HepG2 (cell line): ENCODE measurements around the gene CD7. TPM values are rescaled to one million over a fixed set of nuclear protein-coding genes. Genes with fewer than 3 reads are reported as not detected.

Experiments
- GABPA ChIP-seq, 2 experiments: IDR thresholded peaks; 2 replicates each; pipeline ENCODE4 v1.6.1; 2011 to 2016; ENCODE audit warnings: low read depth in 2 of 2, low read length in 1 of 2, missing biosample characterization in 1 of 2, missing genetic modification characterization in 1 of 2
- HHEX ChIP-seq: IDR thresholded peaks from 2 replicates; pipeline ENCODE4 v1.6.1; 2016; ENCODE audit warnings: control low read depth
- HOXA7 ChIP-seq: sonication (generic); formaldehyde crosslinking; IDR thresholded peaks from 2 replicates; pipeline ENCODE4 v1.8.1; 2022; ENCODE audit warnings: mild to moderate bottlenecking, missing genetic modification reagents, moderate library complexity
- KAT2B ChIP-seq: fragments of 150-350 bp; IDR thresholded peaks from 2 replicates; pipeline ENCODE4 v1.6.1; 2014; ENCODE audit warnings: low read depth, low read length, borderline replicate concordance
- MIXL1 ChIP-seq: IDR thresholded peaks from 2 replicates; pipeline ENCODE4 v1.6.1; 2016
- NFE2L1 ChIP-seq: sonication (generic); formaldehyde crosslinking; IDR thresholded peaks from 2 replicates; pipeline ENCODE4 v1.4.0; 2020; ENCODE audit warnings: missing genetic modification reagents, mild to moderate bottlenecking, borderline replicate concordance
- NONO ChIP-seq, 2 experiments: fragments of 450-650 bp in 1 of 2; sonication (generic) in 1 of 2; formaldehyde crosslinking in 1 of 2; IDR thresholded peaks in 1 of 2; conservative IDR thresholded peaks in 1 of 2; 2 replicates each; pipeline versions ENCODE4 v1.6.1 to v1.8.0; 2017 to 2022; ENCODE audit warnings: mild to moderate bottlenecking in 1 of 2, missing genetic modification reagents in 1 of 2, moderate library complexity in 1 of 2
- POLR2A ChIP-seq, 2 experiments: IDR thresholded peaks; 2 replicates each; pipeline ENCODE4 v1.6.1; 2011; ENCODE audit warnings: low read depth in 2 of 2, low read length in 2 of 2, mild to moderate bottlenecking in 1 of 2, moderate library complexity in 1 of 2; ENCODE audit not compliant: insufficient read depth in 1 of 2
- POLR2AphosphoS5 ChIP-seq: IDR thresholded peaks from 2 replicates; pipeline ENCODE4 v1.6.1; 2012; ENCODE audit warnings: low read depth, low read length
- RNF2 ChIP-seq: fragments of 450-650 bp; conservative IDR thresholded peaks from 2 replicates; pipeline ENCODE4 v1.6.1; 2016; ENCODE audit warnings: low read depth
- SAFB2 ChIP-seq: sonication (generic); formaldehyde crosslinking; IDR thresholded peaks from 2 replicates; pipeline ENCODE4 v1.5.1; 2020; ENCODE audit warnings: missing genetic modification reagents, low read depth, mild to moderate bottlenecking, borderline replicate concordance
- STAT5B ChIP-seq: sonication (generic); formaldehyde crosslinking; IDR thresholded peaks from 2 replicates; pipeline ENCODE4 v1.4.0; 2020; ENCODE audit warnings: missing genetic modification reagents
- YY1 ChIP-seq: IDR thresholded peaks from 2 replicates; pipeline ENCODE4 v1.6.1; 2011; ENCODE audit warnings: low read length, low read depth, moderate library complexity, mild to moderate bottlenecking; ENCODE audit not compliant: insufficient read depth, insufficient replicate concordance
- ZFP36L2 ChIP-seq: sonication (generic); formaldehyde crosslinking; IDR thresholded peaks from 2 replicates; pipeline ENCODE4 v1.4.0; 2020; ENCODE audit warnings: missing genetic modification reagents
- ZFYVE20 ChIP-seq: sonication (generic); formaldehyde crosslinking; IDR thresholded peaks from 2 replicates; pipeline ENCODE4 v1.8.0; 2023; ENCODE audit warnings: low read depth, mild to moderate bottlenecking, moderate library complexity, missing genetic modification reagents, borderline replicate concordance
- ZNF101 ChIP-seq: sonication (generic); formaldehyde crosslinking; IDR thresholded peaks from 2 replicates; pipeline ENCODE4 v1.4.0; 2020; ENCODE audit warnings: mild to moderate bottlenecking, low read depth, missing genetic modification reagents, borderline replicate concordance
- ZNF20 ChIP-seq: sonication (generic); formaldehyde crosslinking; IDR thresholded peaks from 2 replicates; pipeline ENCODE4 v1.4.0; 2020; ENCODE audit warnings: mild to moderate bottlenecking, moderate library complexity, missing genetic modification reagents
- ZNF207 ChIP-seq: fragments of 450-650 bp; IDR thresholded peaks from 2 replicates; pipeline ENCODE4 v1.6.1; 2016; ENCODE audit warnings: antibody characterized with exemption, borderline replicate concordance
- ZNF383 ChIP-seq: sonication (generic); formaldehyde crosslinking; IDR thresholded peaks from 2 replicates; pipeline ENCODE4 v1.4.0; 2020; ENCODE audit warnings: missing genetic modification reagents, mild to moderate bottlenecking, borderline replicate concordance
- ZNF501 ChIP-seq: sonication (generic); formaldehyde crosslinking; IDR thresholded peaks from 2 replicates; pipeline ENCODE4 v1.5.1; 2020; ENCODE audit warnings: mild to moderate bottlenecking, moderate library complexity, missing genetic modification reagents
- ZNF709 ChIP-seq: sonication (generic); formaldehyde crosslinking; IDR thresholded peaks from 2 replicates; pipeline ENCODE4 v1.5.0; 2020; ENCODE audit warnings: mild to moderate bottlenecking, missing genetic modification reagents
- polyA plus RNA-seq, 8 experiments: library from polyadenylated mRNA; depleted of rRNA in 3 of 8; stranded (reverse) in 7 of 8; unstranded in 1 of 8; fragments of >200 nt; fragmentation: Illumina TruSeq in 4 of 8; extraction: Trizol in 4 of 8; gene quantifications; 2 replicates each; pipeline versions ENCODE4 v1.2.1 to v1.2.3, GENCODE V29; 2011 to 2016; ENCODE audit warnings: low read depth in 4 of 8, missing spikeins in 1 of 8, mixed read lengths in 1 of 8; ENCODE audit not compliant: insufficient read depth in 1 of 8
- total RNA-seq, 5 experiments: library from RNA; depleted of rRNA; stranded (reverse); fragments of >200 nt; fragmentation: Illumina TruSeq; extraction: Trizol; gene quantifications; 2 replicates each; pipeline ENCODE4 v1.2.3, GENCODE V29; 2016; ENCODE audit warnings: low read depth in 1 of 5
- TF ChIP-seq, protein P1 (sequence below): sonication (generic); formaldehyde crosslinking; IDR thresholded peaks from 2 replicates; pipeline ENCODE4 v1.5.0; 2020; ENCODE audit warnings: missing genetic modification reagents
- TF ChIP-seq, protein P2 (sequence below): sonication (generic); formaldehyde crosslinking; IDR thresholded peaks from 2 replicates; pipeline ENCODE4 v1.8.0; 2022; ENCODE audit warnings: mild to moderate bottlenecking, missing genetic modification reagents, moderate library complexity
- TF ChIP-seq, protein P3 (sequence below): sonication (generic); formaldehyde crosslinking; IDR thresholded peaks from 2 replicates; pipeline ENCODE4 v1.4.0; 2020; ENCODE audit warnings: mild to moderate bottlenecking, missing genetic modification reagents
- TF ChIP-seq, protein P4 (sequence below): IDR thresholded peaks from 2 replicates; pipeline ENCODE4 v1.6.1; 2016; ENCODE audit warnings: control low read depth

Gene CD7
- total and polyA plus RNA-seq, 2 of the 13 experiments (the other 11 are each of a cell fraction or from before 2014, with no cell fraction given), result 67.6 to 76.4 TPM

DNA sequence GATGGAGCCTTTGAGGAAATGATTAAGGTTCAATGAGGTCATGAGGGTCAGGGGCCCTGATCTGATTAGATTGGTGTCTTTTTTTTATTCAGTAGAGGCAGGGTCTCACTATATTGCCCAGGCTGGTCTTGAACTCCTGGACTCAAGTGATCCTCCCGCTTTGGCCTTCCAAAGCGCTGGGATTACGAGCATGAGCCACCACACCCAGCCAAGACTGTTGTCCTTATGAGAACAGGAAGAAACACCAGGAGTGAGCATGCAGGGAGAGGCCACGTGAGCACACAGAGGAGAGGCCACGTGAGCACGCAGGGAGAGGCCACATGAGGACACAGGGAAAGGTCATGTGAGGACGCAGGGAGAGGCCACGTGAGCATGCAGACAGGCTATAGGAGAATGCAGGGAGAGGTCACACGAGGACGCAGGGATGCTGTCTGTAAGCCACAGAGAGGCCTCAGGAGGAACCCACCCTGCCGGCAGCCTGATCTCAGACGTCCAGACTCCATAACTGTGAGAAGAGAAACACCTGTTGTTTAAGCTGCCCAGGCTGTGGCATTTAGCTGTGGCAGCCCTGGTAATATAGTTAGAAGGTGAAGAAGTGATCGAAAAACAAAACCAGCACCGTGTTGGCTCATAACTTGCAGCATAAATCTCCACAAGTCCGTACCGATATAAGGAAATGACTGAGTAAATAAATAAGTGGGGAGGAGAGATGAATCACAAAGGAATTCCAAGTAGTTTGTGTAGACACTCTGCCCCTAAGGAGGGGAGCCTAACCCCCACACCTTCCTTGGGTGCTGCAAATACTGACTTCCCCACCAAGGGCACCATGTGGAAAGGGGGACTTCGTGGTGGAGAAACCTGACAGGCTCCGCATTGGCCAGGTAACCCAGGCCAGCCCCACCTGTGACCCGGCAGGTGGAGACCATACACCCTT, 29.3 kb downstream of the CD7 start (continued):
- TF ChIP-seq ZFYVE20 (CRISPR knock-in tag), result no peak
- TF ChIP-seq POLR2AphosphoS5, result 0 out of 2 replicates have a peak, but pooled peaks have one; percentile 42
- peak; percentile 97 for TF ChIP-seq RNF2
- no peak for TF ChIP-seq ZNF20 (CRISPR knock-in tag)
- no peak; the same call in 1 of the 2 replicates for TF ChIP-seq ZFP36L2
- no peak for TF ChIP-seq ZNF101 (CRISPR knock-in tag)
- TF ChIP-seq NONO (IDR thresholded peaks at IDR 0.05), result no peak
- TF ChIP-seq NONO (CRISPR knock-in tag; conservative IDR thresholded peaks at IDR 0.05), result peak; percentile 97
- peak; percentile 56; the same call in 1 of the 2 replicates for TF ChIP-seq NFE2L1 (CRISPR knock-in tag)
- peak; percentile 68; the same call in 1 of the 2 replicates for TF ChIP-seq ZNF709
- TF ChIP-seq SAFB2 (CRISPR knock-in tag), result no peak
- no peak for TF ChIP-seq KAT2B
- TF ChIP-seq STAT5B, result no peak
- peak; percentile 84 for TF ChIP-seq ZNF501 (CRISPR knock-in tag)
- TF ChIP-seq, protein P1, sequence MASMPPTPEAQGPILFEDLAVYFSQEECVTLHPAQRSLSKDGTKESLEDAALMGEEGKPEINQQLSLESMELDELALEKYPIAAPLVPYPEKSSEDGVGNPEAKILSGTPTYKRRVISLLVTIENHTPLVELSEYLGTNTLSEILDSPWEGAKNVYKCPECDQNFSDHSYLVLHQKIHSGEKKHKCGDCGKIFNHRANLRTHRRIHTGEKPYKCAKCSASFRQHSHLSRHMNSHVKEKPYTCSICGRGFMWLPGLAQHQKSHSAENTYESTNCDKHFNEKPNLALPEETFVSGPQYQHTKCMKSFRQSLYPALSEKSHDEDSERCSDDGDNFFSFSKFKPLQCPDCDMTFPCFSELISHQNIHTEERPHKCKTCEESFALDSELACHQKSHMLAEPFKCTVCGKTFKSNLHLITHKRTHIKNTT (CRISPR knock-in tag), result no peak
- no peak for TF ChIP-seq YY1
- no peak for TF ChIP-seq HOXA7 (CRISPR knock-in tag)
- no peak for TF ChIP-seq ZNF207
- peak; percentile 64; the same call in 1 of the 2 replicates for TF ChIP-seq HHEX
- TF ChIP-seq GABPA (IDR thresholded peaks at IDR 0.05; ENCODE audit: low read depth, low read length), result no peak
- peak; percentile 71 for TF ChIP-seq GABPA (CRISPR knock-in tag; IDR thresholded peaks at IDR 0.05; ENCODE audit: low read depth)
- TF ChIP-seq, protein P2, sequence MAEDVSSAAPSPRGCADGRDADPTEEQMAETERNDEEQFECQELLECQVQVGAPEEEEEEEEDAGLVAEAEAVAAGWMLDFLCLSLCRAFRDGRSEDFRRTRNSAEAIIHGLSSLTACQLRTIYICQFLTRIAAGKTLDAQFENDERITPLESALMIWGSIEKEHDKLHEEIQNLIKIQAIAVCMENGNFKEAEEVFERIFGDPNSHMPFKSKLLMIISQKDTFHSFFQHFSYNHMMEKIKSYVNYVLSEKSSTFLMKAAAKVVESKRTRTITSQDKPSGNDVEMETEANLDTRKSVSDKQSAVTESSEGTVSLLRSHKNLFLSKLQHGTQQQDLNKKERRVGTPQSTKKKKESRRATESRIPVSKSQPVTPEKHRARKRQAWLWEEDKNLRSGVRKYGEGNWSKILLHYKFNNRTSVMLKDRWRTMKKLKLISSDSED (CRISPR knock-in tag), result no peak
- TF ChIP-seq, protein P3, sequence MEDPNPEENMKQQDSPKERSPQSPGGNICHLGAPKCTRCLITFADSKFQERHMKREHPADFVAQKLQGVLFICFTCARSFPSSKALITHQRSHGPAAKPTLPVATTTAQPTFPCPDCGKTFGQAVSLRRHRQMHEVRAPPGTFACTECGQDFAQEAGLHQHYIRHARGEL (CRISPR knock-in tag), result no peak
- no peak for TF ChIP-seq ZNF383 (CRISPR knock-in tag)
- peak; percentile 83 for TF ChIP-seq MIXL1
- TF ChIP-seq, protein P4, sequence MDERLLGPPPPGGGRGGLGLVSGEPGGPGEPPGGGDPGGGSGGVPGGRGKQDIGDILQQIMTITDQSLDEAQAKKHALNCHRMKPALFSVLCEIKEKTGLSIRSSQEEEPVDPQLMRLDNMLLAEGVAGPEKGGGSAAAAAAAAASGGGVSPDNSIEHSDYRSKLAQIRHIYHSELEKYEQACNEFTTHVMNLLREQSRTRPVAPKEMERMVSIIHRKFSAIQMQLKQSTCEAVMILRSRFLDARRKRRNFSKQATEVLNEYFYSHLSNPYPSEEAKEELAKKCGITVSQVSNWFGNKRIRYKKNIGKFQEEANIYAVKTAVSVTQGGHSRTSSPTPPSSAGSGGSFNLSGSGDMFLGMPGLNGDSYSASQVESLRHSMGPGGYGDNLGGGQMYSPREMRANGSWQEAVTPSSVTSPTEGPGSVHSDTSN (CRISPR knock-in tag), result no peak
- peak in 1 of 2 experiments; percentile 61; a peak in 2 of 4 replicates for TF ChIP-seq POLR2A (IDR thresholded peaks at IDR 0.05; ENCODE audit: insufficient read depth in 1 of 2, low read depth in 2 of 2, low read length in 2 of 2)
